Testis (tissue), 3 donors: ENCODE results near the gene HSD11B1L. TPM values are rescaled to one million over a fixed set of nuclear protein-coding genes. Genes with fewer than 3 reads are reported as not detected.
A peak's percentile ranks its signal among the peaks of the same experiment; 100 is the strongest.
"Not testable (repeated sequence)": the region's sequence is repeated elsewhere in the genome, so short reads cannot be mapped to it uniquely, and the experiment has no call there.

ENCODE experiments used
- DNase-seq: peaks from one replicate; pipeline ENCODE4 v3.0.0-alpha.2; 2019
- H3K27ac ChIP-seq, 2 donors: fragments of 200-600 bp; sonication (generic); one replicate each; pipeline ENCODE4 v1.5.1; 2019
- H3K27me3 ChIP-seq: fragments of 200-600 bp; sonication (generic); one replicate; pipeline ENCODE4 v1.5.1; 2019
- H3K36me3 ChIP-seq: fragments of 200-600 bp; sonication (generic); one replicate; pipeline ENCODE4 v1.5.1; 2017; ENCODE audit warnings: low read depth; ENCODE audit errors: missing control alignments
- H3K4me1 ChIP-seq: fragments of 200-600 bp; sonication (generic); one replicate; pipeline ENCODE4 v1.5.1; 2019
- H3K4me3 ChIP-seq, 2 donors: fragments of 200-600 bp; sonication (generic); one replicate each; pipeline ENCODE4 v1.5.1; 2017 to 2019
- H3K9me3 ChIP-seq: fragments of 200-600 bp; sonication (generic); one replicate; pipeline ENCODE4 v1.5.1; 2017
- POLR2A ChIP-seq: fragments of 450-650 bp; IDR thresholded peaks from one replicate; pipeline ENCODE4 v1.6.1; 2017; ENCODE audit warnings: antibody characterized with exemption, mild to moderate bottlenecking, moderate library complexity
- whole genome bisulfite sequencing, 2 donors: methylation state at CpG; one replicate each; pipeline ENCODE4 v1.1.5; 2018; 5-methylcytosine and 5-hydroxymethylcytosine counted together
- intact Hi-C: fragments of 100-400 bp; cut with DNase I; formaldehyde crosslinking; loops from one replicate; pipeline ENCODE4 v1.15.1; 2023; ENCODE audit warnings: low total_unique reads
- polyA plus RNA-seq: library from polyadenylated mRNA; stranded (reverse); fragments of 350-450 nt; fragmentation: Illumina TruSeq; extraction: RNeasy Lipid Tissue Mini Kit (QIAGEN cat#74804); gene quantifications from one replicate; pipeline ENCODE4 v1.2.3, GENCODE V29; 2014; ENCODE audit warnings: low read depth, low replicate concordance; ENCODE audit not compliant: insufficient read depth
- total RNA-seq, 2 donors: library from RNA; depleted of rRNA; stranded (reverse); fragments of >200 nt; gene quantifications; one replicate each; pipeline ENCODE4 v1.2.3, GENCODE V29; 2016
- TF ChIP-seq, protein P1 (sequence below), 3 experiments: fragments of 450-650 bp in 2 of 3; fragments of 200-600 bp in 1 of 3; sonication (generic) in 1 of 3; IDR thresholded peaks; one replicate each; pipeline ENCODE4 v1.5.1; 2016 to 2019; ENCODE audit warnings: antibody characterized with exemption in 3 of 3, mild to moderate bottlenecking in 2 of 3, moderate library complexity in 1 of 3

HSD11B1L gene
- total and polyA plus RNA-seq, 3 donors from 2014 or later, result 8.1 to 21.0 (median 18.8) TPM

DNA sequence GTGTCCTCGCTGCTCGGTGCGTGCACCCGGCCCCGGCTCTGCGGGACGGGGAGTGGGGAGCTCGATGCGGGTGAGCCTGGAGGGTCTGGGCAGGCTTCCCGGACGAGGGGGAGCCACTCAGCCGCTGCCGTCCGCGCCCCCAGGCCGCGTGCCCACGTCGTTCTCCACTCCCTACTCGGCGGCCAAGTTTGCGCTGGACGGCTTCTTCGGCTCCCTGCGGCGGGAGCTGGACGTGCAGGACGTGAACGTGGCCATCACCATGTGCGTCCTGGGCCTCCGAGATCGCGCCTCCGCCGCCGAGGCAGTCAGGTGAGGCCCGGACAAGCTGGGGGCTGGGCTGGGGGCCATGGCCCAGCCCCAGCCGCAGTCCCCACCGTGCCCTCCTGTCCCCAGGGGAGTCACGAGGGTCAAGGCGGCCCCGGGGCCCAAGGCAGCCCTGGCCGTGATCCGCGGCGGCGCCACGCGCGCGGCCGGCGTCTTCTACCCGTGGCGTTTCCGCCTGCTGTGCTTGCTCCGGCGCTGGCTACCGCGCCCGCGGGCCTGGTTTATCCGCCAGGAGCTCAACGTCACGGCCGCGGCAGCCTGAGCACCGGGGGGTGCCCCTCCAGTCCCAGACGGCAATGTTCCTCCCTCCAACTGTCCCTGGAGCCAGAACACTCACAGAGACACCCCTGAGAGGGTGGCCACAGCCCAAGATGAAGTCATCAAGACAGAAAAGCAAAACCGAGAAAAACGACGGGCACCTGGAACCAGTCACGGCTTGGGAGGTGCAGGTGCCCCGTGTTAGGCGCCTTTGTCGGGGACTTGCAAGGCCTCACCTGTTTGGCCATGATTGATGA, 6.8 kb downstream of the HSD11B1L start:
- WGBS, 2 donors, result 40 to 81% methylated on average over 8 to 71 of the region's 76 CpGs
- Histone ChIP-seq H3K27ac (peak overlapping the region in 1 of 2 donors; percentile 73), H3K27me3 (no peaks in the 10 kb centered on the region), H3K36me3 (no peaks in the 10 kb centered on the region), H3K4me1 (peaks cover 14% of the 10 kb centered on the region), H3K9me3 (no peaks in the 10 kb centered on the region), H3K4me3 (peak overlapping the region; percentile 47 to 58)
- intact Hi-C loops, result loop anchor here (5.0 kb wide), 1 partner anchor 65 kb away; the partner anchor contains the start of genes SAFB and SAFB2
- DNase-seq, result no peak
- no peak for TF ChIP-seq POLR2A
- TF ChIP-seq, protein P1, sequence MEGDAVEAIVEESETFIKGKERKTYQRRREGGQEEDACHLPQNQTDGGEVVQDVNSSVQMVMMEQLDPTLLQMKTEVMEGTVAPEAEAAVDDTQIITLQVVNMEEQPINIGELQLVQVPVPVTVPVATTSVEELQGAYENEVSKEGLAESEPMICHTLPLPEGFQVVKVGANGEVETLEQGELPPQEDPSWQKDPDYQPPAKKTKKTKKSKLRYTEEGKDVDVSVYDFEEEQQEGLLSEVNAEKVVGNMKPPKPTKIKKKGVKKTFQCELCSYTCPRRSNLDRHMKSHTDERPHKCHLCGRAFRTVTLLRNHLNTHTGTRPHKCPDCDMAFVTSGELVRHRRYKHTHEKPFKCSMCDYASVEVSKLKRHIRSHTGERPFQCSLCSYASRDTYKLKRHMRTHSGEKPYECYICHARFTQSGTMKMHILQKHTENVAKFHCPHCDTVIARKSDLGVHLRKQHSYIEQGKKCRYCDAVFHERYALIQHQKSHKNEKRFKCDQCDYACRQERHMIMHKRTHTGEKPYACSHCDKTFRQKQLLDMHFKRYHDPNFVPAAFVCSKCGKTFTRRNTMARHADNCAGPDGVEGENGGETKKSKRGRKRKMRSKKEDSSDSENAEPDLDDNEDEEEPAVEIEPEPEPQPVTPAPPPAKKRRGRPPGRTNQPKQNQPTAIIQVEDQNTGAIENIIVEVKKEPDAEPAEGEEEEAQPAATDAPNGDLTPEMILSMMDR (IDR thresholded peaks at IDR 0.05), result peak in 1 of 3 experiments; percentile 8

DNA sequence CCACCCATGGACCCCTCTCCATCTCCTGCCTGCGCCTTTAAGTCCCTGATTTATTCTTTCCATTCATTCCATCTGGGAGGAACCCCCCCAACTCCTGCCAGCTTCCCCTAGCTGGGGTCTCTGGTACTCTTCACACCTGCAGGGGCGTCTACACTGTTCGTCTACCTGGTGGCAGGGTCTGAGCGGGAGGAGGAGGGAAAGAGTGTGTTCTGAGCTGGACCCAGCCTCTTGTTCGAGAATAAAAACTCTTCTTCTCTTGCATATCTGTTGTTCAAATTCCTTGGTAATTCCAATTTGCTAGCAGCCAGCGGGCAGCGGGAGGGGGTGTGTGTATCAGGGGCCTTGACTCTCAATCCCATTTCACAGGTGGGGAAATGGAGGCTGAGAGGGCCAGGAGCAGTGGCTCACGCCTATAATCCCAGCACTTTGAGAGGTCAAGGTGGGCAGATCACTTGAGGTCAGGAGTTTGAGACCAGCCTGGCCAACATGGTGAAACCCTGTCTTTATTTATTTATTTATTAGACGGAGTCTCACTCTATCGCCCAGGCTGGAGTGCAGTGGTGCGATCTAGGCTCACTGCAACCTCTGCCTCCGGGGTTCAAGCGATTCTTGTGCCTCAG, 7.5 kb downstream of the HSD11B1L start:
- H3K4me3 ChIP-seq, H3K27me3 ChIP-seq, H3K36me3 ChIP-seq, H3K9me3 ChIP-seq, H3K27ac ChIP-seq, DNase-seq: not testable (repeated sequence)
- peaks cover 14% of the 10 kb centered on the region for H3K4me1 ChIP-seq
- 67 to 71% methylated on average over 13 of the region's 13 CpGs for WGBS, 2 donors
- intact Hi-C loops, result loop anchor here (5.0 kb wide), 1 partner anchor 66 kb away; the partner anchor contains the start of genes SAFB and SAFB2

DNA sequence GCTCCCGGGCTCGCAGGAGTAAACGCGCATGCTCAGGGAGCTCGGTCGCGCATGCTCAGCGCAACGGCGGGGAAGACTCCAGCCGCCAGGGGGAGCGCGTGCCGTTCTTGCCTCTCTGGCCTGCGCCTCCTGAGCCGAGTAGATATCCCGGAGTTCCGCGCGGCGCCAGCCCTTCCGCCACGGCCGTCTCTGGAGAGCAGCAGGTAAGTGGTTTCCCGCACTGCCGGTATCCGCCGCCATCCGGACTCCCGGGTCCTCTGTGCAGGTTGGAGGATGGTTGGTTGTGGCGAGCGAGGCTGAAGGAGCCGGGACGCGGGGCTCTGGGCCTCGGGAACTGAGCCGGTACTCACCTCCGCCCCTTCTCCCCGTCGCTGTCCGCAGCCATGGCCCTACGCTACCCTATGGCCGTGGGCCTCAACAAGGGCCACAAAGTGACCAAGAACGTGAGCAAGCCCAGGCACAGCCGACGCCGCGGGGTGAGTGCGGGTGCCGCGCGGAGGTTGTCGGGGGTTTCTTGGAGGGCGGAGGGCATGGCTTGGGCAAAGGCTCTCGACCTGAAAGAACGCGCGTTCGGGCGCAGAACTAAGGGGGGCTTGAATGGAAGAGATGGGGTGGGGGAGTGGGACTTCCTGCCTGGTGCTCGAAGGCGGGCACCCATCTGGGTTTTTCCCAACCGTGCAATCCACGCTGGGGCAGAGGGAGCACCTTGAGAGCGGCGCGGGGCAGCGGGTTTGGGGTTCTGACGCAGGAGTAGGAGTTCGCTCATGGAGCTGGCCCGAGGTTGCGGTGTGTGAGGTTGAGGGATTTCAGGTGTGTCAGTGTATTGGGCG, 9.5 kb downstream of the HSD11B1L start, which contains the start of gene RPL36:
Gene RPL36 (plus strand): TSS at position 171 of the 830 bp plus-strand sequence. CDS start 213 bp downstream, at position 384.
- H3K36me3 ChIP-seq, result no peaks in the 10 kb centered on the region
- peak; percentile 97 for DNase-seq
- peak; percentile 10 for TF ChIP-seq POLR2A
- TF ChIP-seq, protein P1 (IDR thresholded peaks at IDR 0.05), result peak; percentile 92 to 99 (median 97)
- peaks cover 14% of the 10 kb centered on the region for H3K4me1 ChIP-seq
- no peaks in the 10 kb centered on the region for H3K9me3 ChIP-seq
- peak within 1 kb of the TSS; percentile 83 to 93 for H3K27ac ChIP-seq
- intact Hi-C loops, result no loop called here
- peak within 1 kb of the TSS; percentile 69 to 97 for H3K4me3 ChIP-seq
- WGBS, 2 donors, result 1% methylated on average over 32 to 61 of the region's 73 CpGs
- H3K27me3 ChIP-seq, result no peaks in the 10 kb centered on the region

DNA sequence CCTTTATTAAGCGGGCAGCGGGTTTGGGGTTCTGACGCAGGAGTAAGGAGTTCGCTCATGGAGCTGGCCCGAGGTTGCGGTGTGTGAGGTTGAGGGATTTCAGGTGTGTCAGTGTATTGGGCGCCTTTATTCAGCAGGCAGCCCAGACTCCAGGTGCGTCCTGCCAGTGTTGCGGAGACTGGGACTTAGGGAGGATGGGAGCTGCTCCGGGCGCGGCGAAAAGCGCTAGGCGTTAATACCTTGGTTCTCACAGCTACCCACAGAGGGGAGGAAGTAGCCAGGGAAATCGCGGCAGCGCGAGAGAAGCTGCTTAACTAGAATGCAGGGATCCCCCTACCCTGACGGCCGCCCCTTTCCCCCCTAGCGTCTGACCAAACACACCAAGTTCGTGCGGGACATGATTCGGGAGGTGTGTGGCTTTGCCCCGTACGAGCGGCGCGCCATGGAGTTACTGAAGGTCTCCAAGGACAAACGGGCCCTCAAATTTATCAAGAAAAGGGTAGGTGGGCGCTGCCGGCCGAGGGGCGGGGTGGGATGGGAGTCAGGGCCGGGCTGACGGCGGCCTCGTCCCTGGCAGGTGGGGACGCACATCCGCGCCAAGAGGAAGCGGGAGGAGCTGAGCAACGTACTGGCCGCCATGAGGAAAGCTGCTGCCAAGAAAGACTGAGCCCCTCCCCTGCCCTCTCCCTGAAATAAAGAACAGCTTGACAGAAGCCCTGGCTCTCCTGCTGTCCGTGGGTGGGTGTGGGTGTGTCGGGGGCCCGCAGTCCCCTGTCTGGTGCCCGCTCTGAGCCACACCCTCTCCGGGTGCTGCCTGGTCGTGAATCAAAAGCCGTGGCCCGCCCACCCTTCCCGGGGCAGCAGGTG, 10.4 kb downstream of the HSD11B1L start:
- Histone ChIP-seq H3K27ac (peak overlapping the region; percentile 83 to 93), H3K4me3 (peak overlapping the region; percentile 69 to 97), H3K4me1 (peaks cover 13% of the 10 kb centered on the region), H3K36me3 (no peaks in the 10 kb centered on the region), H3K27me3 (no peaks in the 10 kb centered on the region), H3K9me3 (no peaks in the 10 kb centered on the region)
- TF ChIP-seq, protein P1 (IDR thresholded peaks at IDR 0.05), result no peak
- TF ChIP-seq POLR2A, result no peak
- intact Hi-C loops, result no loop called here
- DNase-seq, result peak; percentile 78
- WGBS, 2 donors, result 1% methylated on average over 37 to 54 of the region's 54 CpGs
